RWPE1 (cell line): Measurements from ENCODE around the gene IFT20.

Experiments used
- CTCF ChIA-PET: fragments of 350-600 bp; sonication (Branson Sonifier 250); formaldehyde crosslinking; extraction: SDS; loops from one replicate; lab custom pipeline; 2021; lab: Yijun Ruan, JAX
- POLR2A ChIA-PET: fragments of 400-600 bp; formaldehyde crosslinking; extraction: SDS; loops from one replicate; lab custom pipeline; 2020; ENCODE audit warnings: antibody characterized with exemption; ENCODE audit not compliant: low non-redundant PET; lab: Yijun Ruan, JAX
- DNase-seq: peaks from one replicate; pipeline ENCODE4 v3.0.0; 2012; ENCODE audit warnings: low spot score
- H3K27ac ChIP-seq: fragments of 450-650 bp; 2 replicates; pipeline ENCODE4 v1.5.1; 2017
- CTCF ChIP-seq: fragments of 450-650 bp; conservative IDR thresholded peaks from 2 replicates; pipeline ENCODE4 v1.5.1; 2017; ENCODE audit warnings: low read depth, mild to moderate bottlenecking

The IFT20 gene

GRCh38 chr17:28338056-28338768 is 2.9 kb upstream of the IFT20 start:
- CTCF ChIA-PET: interaction anchor here (0.6 to 1.2 kb wide), 3 partner anchors 30 to 297 kb away, joined by 3 to 5 read pairs (median 3); no protein-coding TSS in a partner anchor
- peak overlapping the region; percentile 87 for H3K27ac ChIP-seq
- no peak for DNase-seq
- TF ChIP-seq CTCF: no peak
- POLR2A ChIA-PET: no interaction called here

GRCh38 chr17:28335959-28336871 is 943 bp upstream of the IFT20 start:
- H3K27ac ChIP-seq: peak overlapping the region; percentile 96
- ChIA-PET POLR2A (interaction anchor here (1.9 to 2.3 kb wide), 3 partner anchors 11 to 22 kb away, joined by 8 to 16 read pairs (median 9); partner anchors contain the start of genes POLDIP2 and TMEM97), CTCF (interaction anchor here (0.6 to 0.9 kb wide), 4 partner anchors 10 to 193 kb away, joined by 3 to 4 read pairs (median 4); no protein-coding TSS in a partner anchor)
- TF ChIP-seq CTCF: no peak
- DNase-seq: peak; percentile 80

GRCh38 chr17:28334666-28335200 is 539 bp downstream of the IFT20 start:
- POLR2A ChIA-PET: interaction anchor here (1.9 to 2.3 kb wide), 3 partner anchors 12 to 23 kb away, joined by 8 to 16 read pairs (median 9); partner anchors contain the start of genes POLDIP2 and TMEM97

GRCh38 chr17:28334171-28334570 is 1.1 kb downstream of the IFT20 start:
- ChIA-PET CTCF (no interaction called here), POLR2A (interaction anchor here (1.9 kb wide), 1 partner anchor 15 kb away, joined by 8 read pairs; the partner anchor contains the start of gene TMEM97)
- no peak for DNase-seq
- peak overlapping the region; percentile 96 for H3K27ac ChIP-seq
- TF ChIP-seq CTCF: no peak

More at GRCh38 chr17:28334666-28335200, 539 bp downstream of the IFT20 start:
- H3K27ac ChIP-seq: peak overlapping the region; percentile 96
- TF ChIP-seq CTCF: no peak
- DNase-seq: no peak
- CTCF ChIA-PET: interaction anchor here (0.6 kb wide), 1 partner anchor 681 kb away, joined by 4 read pairs; no protein-coding TSS in a partner anchor

- no peak for TF ChIP-seq CTCF
- DNase-seq: no peak
- H3K27ac ChIP-seq: no peak overlapping the region
- ChIA-PET CTCF (no interaction called here), POLR2A (interaction anchor here (0.6 kb wide), 1 partner anchor 133 kb away, joined by 3 read pairs; no protein-coding TSS in a partner anchor)
Measured at GRCh38 chr17:28333083-28333746, 2.1 kb downstream of the IFT20 start.
